Muscle of leg (tissue), 11 donors: ENCODE data around the gene ADGRV1. TPM values are rescaled to one million over a fixed set of nuclear protein-coding genes. Genes with fewer than 3 reads are reported as not detected.

Experiments used
- DNase-seq: peaks from one replicate; pipeline ENCODE4 v3.0.0; 2013
- H3K27ac ChIP-seq: one replicate; pipeline ENCODE4 v1.5.1; 2013; ENCODE audit warnings: mild to moderate bottlenecking, low read length, control low read depth
- H3K27me3 ChIP-seq: one replicate; pipeline ENCODE4 v1.6.1; 2013; ENCODE audit warnings: low read length; ENCODE audit not compliant: control insufficient read depth, insufficient read depth
- H3K36me3 ChIP-seq: one replicate; pipeline ENCODE4 v1.6.1; 2013; ENCODE audit warnings: low read length; ENCODE audit not compliant: control insufficient read depth, insufficient read depth
- H3K4me1 ChIP-seq: one replicate; pipeline ENCODE4 v1.6.1; 2013; ENCODE audit warnings: low read length; ENCODE audit not compliant: control insufficient read depth, insufficient read depth
- H3K4me3 ChIP-seq: one replicate; pipeline ENCODE4 v1.5.1; 2013; ENCODE audit warnings: low read length, control low read depth
- H3K9me3 ChIP-seq: replicated peaks from 2 replicates; pipeline ENCODE4 v1.6.1; 2013; ENCODE audit warnings: low read depth, low read length; ENCODE audit not compliant: control insufficient read depth
- WGBS: methylation state at CpG from one replicate; pipeline ENCODE4 v1.1.5; 2013; ENCODE audit warnings: missing lambda C conversion rate; ENCODE audit not compliant: insufficient coverage; 5-methylcytosine and 5-hydroxymethylcytosine counted together
- polyA plus RNA-seq, 8 donors: library from polyadenylated mRNA; unstranded; fragments of 120-200 nt; gene quantifications; one replicate each; pipeline versions ENCODE4 v1.2.1 to v1.2.3, GENCODE V29; 2013; ENCODE audit warnings: inconsistent platforms in 1 of 8, low replicate concordance in 1 of 8; ENCODE audit not compliant: insufficient read length in 8 of 8, insufficient read depth in 1 of 8
- total RNA-seq: library from RNA; stranded (reverse); fragments of 120-200 nt; gene quantifications from one replicate; pipeline ENCODE4 v1.2.4, GENCODE V29; 2013

The ADGRV1 gene
- total and polyA plus RNA-seq, 9 donors, result 0.49 to 2.5 (median 0.88) TPM

DNA sequence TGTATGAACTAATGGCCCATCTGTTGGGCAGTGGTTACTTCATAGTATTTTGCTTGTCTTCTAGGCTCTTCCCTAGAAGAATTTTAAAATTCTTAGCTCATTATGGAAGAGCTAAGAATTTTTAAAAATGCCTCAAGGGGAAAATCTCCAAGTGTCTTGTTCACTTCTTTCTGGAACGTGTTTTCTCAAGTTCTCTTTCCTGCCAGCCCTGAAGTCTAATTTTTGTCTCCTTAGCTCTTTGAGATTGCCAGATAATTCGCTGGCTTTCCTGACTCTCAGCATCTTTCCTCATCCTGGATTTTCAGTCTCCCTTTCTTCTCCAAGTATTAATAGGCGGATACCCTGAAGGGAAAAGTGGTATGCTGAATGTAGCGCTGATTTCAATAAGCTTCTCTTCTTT is 429.1 kb downstream of the ADGRV1 start:
- H3K4me3 ChIP-seq, result no peak overlapping the region
- H3K27me3 ChIP-seq, result no peaks in the 10 kb centered on the region
- H3K36me3 ChIP-seq, result no peaks in the 10 kb centered on the region
- peak; percentile 90 for DNase-seq
- H3K27ac ChIP-seq, result no peak overlapping the region
- no peaks in the 10 kb centered on the region for H3K4me1 ChIP-seq
- no CpG with 5 or more reads among the region's 4 CpGs for WGBS
- H3K9me3 ChIP-seq, result no peaks in the 10 kb centered on the region

DNA sequence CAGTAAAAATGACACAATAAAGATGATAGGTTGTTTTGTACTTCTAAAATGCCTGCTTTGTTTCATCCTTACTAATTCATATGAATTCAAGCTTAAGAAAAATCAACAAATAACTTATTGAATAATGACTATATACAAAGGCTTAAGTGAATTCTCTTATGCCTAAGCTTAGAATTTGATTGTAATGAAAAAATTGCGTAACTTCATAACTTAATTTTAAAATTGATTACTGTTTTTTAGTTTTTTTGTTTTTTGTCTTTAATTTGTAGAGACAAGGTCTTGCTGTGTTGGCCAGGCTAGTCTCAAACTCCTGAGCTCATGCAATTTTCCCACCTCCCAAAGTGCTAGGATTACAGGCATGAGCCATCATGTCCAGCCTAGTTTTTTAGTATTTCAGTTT is 432.6 kb downstream of the ADGRV1 start:
- no peaks in the 10 kb centered on the region for H3K4me1 ChIP-seq

DNA sequence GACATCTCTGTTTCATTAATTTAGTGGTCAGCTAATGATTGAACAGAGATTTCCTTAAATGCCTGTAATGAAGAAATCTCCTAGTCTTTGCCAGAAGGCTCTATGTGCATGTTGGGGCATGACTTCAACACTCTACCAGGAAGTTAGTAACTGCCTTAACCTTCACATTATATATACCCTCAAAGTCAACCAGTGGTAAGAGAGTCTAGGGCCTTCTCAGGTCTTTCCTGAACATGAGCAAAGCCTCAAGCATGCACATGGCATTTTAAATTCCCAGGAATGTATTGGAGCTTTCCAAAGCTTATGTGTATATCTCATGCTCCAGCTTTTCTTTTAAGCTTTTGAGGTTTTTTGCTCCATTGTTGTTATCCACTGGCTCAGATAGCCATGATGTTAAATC is 436.2 kb downstream of the ADGRV1 start:
- H3K4me3 ChIP-seq, result no peak overlapping the region
- DNase-seq, result no peak
- H3K27me3 ChIP-seq, result no peaks in the 10 kb centered on the region
- H3K27ac ChIP-seq, result no peak overlapping the region
- no peaks in the 10 kb centered on the region for H3K36me3 ChIP-seq
- no peaks in the 10 kb centered on the region for H3K4me1 ChIP-seq
- peaks cover 12% of the 10 kb centered on the region for H3K9me3 ChIP-seq

More for the DNA sequence above, 432.6 kb downstream of the ADGRV1 start:
- no peak overlapping the region for H3K4me3 ChIP-seq
- no peak overlapping the region for H3K27ac ChIP-seq
- no peaks in the 10 kb centered on the region for H3K36me3 ChIP-seq
- no peak for DNase-seq
- peaks cover 8% of the 10 kb centered on the region for H3K9me3 ChIP-seq
- H3K27me3 ChIP-seq, result no peaks in the 10 kb centered on the region
- no CpG with 5 or more reads among the region's 1 CpG for WGBS

DNA sequence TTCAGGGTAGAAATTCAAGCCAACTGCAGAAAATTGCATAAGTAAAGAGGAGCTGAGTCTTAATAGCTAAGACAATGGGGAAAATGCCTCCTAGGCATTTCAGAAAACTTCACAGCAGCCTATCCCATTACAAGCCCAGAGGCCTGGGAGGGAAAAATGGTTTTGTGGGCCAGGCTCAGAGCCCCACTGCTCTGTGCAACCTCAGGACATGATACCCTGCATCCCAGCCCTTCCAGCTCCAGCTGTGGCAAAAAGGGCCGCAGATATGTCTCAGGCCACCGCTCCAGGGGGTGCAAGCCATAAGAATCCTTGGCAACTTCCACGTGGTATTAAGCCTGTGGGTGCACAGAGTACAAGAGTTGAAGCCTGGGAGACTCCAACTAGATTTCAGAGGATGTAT is 437.5 kb downstream of the ADGRV1 start:
- DNase-seq, result no peak
- Histone ChIP-seq H3K4me3 (no peak overlapping the region), H3K36me3 (no peaks in the 10 kb centered on the region), H3K4me1 (no peaks in the 10 kb centered on the region), H3K27ac (no peak overlapping the region), H3K27me3 (no peaks in the 10 kb centered on the region), H3K9me3 (peaks cover 12% of the 10 kb centered on the region)
- WGBS, result 97% methylated on average over 3 of the region's 3 CpGs

DNA sequence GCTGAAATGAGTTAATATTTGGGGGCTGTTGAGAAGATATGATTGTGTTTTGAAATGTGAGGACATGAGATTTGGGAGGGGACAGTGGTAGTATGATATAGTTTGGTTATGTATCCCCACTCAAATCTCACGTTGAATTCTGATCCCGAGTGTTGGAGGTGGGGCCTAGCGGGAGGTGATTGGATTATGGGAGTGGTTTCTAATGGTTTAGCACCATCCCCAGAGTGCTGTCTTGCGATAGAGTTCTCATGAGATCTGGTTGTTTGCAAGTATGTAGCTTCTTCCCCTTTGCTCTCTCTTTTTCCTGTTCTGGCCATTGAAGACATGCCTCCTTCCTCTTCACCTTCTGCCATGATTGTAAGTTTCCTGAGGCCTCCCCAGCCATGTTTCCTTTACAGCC is 438.5 kb downstream of the ADGRV1 start:
- H3K27ac ChIP-seq, result no peak overlapping the region
- no CpG with 5 or more reads among the region's 4 CpGs for WGBS

DNA sequence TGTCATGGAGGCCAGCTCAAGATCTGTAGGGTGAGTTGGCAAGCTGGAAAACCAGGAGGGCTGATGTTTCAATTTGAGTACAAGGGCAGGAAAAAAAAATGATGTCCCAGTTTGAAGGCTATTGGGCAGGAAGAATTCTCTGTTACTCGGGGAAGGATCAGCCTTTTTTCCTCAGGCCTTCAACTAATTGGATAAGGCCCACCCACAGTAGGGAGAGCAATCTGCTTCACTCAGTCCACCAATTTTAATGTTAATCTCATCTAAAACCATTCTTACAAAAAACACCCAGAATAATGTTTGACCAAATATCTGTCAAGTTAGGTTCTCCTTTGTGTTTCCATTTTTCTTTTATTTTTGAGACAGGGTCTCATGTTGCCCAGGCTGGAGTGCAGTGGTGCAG is 442.1 kb downstream of the ADGRV1 start:
- Histone ChIP-seq H3K4me3 (no peak overlapping the region), H3K27me3 (no peaks in the 10 kb centered on the region), H3K9me3 (peaks cover 7% of the 10 kb centered on the region), H3K27ac (no peak overlapping the region), H3K36me3 (no peaks in the 10 kb centered on the region), H3K4me1 (no peaks in the 10 kb centered on the region)
- no peak for DNase-seq
- WGBS, result no CpG with 5 or more reads among the region's 1 CpG

More for the DNA sequence above, 438.5 kb downstream of the ADGRV1 start:
- Histone ChIP-seq H3K36me3 (no peaks in the 10 kb centered on the region), H3K27me3 (no peaks in the 10 kb centered on the region), H3K9me3 (peaks cover 12% of the 10 kb centered on the region), H3K4me1 (no peaks in the 10 kb centered on the region), H3K4me3 (no peak overlapping the region)
- DNase-seq, result no peak

DNA sequence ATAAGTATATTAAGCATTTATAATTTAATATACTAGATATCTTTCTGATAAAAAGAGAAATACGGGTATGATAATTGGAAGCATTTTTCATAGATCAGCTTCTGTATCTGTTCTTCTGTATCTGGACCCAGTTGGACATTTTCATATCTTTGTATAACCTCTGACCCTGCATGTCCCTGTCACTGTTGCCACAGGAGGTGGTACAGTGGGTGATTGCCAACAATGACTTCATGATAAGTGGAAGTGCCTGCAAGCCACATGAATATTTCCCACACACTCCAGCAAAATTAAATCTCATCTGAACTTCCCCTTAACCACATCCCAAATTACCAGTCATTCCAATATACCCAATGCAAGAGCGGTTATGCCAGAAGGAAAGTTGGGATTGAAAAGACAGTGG is 448.1 kb downstream of the ADGRV1 start:
- Histone ChIP-seq H3K36me3 (no peaks in the 10 kb centered on the region), H3K27me3 (no peaks in the 10 kb centered on the region), H3K27ac (no peak overlapping the region), H3K9me3 (no peaks in the 10 kb centered on the region), H3K4me3 (no peak overlapping the region), H3K4me1 (no peaks in the 10 kb centered on the region)
- no CpG with 5 or more reads among the region's 2 CpGs for WGBS
- no peak for DNase-seq

DNA sequence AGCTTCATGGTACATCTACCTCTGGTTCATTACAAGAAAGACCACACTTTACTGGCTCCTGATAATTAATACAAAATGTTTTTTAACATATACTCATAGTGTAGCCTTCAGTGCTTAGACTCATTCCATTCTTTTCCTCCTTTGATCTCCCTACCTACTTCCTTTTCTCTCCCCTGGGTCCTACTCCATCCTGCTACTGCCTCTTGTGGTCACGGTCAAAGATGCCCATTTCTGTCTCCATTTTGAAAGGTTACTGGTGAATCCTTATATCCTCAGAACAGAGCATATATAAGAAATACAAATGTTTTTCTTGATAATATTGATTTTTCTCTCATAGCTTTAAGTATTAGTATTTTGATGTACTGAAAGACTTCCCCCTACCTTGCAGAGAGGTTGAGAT is 448.7 kb downstream of the ADGRV1 start:
- Histone ChIP-seq H3K4me3 (no peak overlapping the region), H3K4me1 (no peaks in the 10 kb centered on the region)
- no CpG with 5 or more reads among the region's 1 CpG for WGBS

DNA sequence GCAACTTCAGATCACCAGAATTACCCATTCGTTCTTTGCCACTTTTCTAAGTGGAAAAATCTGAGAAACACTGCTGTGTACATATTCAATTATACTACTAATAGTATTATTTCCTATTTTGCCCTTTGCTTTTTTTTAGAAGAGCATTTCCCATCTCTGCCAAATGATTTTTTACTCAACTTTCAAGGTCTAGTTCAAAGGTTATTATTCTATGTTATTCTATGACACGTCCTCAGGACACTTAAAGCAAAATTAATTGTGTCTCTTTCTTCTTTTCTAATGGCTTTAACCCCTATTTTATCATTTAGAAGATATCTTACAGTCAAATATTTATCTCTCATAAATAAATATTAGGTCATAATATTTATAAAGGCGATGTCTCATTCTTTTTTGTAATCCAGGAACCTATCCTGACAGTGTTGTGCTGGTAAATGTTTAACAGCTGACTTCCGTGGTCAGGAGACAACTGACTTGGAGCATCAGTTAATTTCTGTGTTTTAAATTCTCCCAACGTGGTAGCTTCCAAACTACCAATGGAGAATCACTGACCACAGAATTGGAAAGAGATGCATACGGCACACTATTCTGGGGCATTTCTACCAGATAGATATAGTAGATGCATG is 449.3 kb downstream of the ADGRV1 start:
- no peaks in the 10 kb centered on the region for H3K4me1 ChIP-seq
- WGBS, result 83% methylated on average over 2 of the region's 6 CpGs
- H3K27ac ChIP-seq, result no peak overlapping the region
- H3K27me3 ChIP-seq, result no peaks in the 10 kb centered on the region
- no peak for DNase-seq
- H3K4me3 ChIP-seq, result no peak overlapping the region
- no peaks in the 10 kb centered on the region for H3K9me3 ChIP-seq
- H3K36me3 ChIP-seq, result no peaks in the 10 kb centered on the region

More for the DNA sequence above, 448.7 kb downstream of the ADGRV1 start:
- DNase-seq, result no peak
- no peaks in the 10 kb centered on the region for H3K9me3 ChIP-seq
- H3K27ac ChIP-seq, result no peak overlapping the region
- no peaks in the 10 kb centered on the region for H3K27me3 ChIP-seq
- H3K36me3 ChIP-seq, result no peaks in the 10 kb centered on the region

DNA sequence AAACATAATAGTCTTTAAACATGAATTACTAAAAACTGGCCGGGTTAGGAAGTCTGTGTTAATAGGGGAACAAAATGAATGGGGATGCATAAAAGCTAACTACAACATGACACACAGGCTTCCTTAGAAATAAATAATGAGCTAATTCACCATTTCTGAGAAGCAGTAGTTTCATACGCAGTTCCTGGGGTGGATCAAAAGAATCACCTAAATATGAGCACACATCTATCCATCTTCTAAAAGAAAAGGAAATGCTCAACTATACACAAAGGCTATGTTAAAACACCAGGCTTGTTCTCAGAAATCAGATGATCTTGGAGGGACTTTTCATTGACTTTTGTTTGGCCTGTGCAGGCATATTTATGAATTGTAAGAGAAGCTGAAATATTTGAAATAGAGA is 451.5 kb downstream of the ADGRV1 start:
- no CpG with 5 or more reads among the region's 2 CpGs for WGBS
- Histone ChIP-seq H3K4me1 (no peaks in the 10 kb centered on the region), H3K4me3 (no peak overlapping the region), H3K27me3 (no peaks in the 10 kb centered on the region), H3K36me3 (no peaks in the 10 kb centered on the region), H3K27ac (no peak overlapping the region), H3K9me3 (no peaks in the 10 kb centered on the region)
- DNase-seq, result no peak

DNA sequence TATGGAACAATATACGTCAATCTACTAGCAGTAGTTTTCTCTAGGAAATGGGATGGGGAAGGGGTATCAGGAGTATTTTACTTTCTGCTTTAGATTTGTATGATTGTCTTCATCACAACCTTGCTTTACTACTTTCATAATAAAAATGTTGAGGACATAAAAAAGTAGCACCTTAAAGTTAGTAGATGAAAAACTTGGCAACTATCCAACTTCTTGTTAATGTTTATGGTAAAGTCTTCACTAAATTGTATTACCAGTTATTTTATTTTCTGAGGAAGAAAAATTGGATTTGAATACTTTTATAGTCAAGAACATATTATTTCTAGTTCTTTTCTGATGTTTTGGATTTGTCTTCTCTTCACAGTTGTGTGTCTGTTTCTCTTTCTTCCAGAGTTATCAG is 452.4 kb downstream of the ADGRV1 start:
- H3K36me3 ChIP-seq, result no peaks in the 10 kb centered on the region
- DNase-seq, result no peak
- H3K4me1 ChIP-seq, result no peaks in the 10 kb centered on the region
- no peaks in the 10 kb centered on the region for H3K27me3 ChIP-seq
- H3K9me3 ChIP-seq, result no peaks in the 10 kb centered on the region
- H3K4me3 ChIP-seq, result no peak overlapping the region
- H3K27ac ChIP-seq, result no peak overlapping the region
- WGBS, result no CpG with 5 or more reads among the region's 1 CpG
